NCI-H748 (cell line): ENCODE data around the gene AUTS2.
A peak's percentile ranks its signal among the peaks of the same experiment; 100 is the strongest.

Source experiments
- DNase-seq: peaks from one replicate; lab custom pipeline; 2025; ENCODE audit not compliant: unreplicated experiment; lab: John Stamatoyannopoulos, UW

The AUTS2 gene

DNA sequence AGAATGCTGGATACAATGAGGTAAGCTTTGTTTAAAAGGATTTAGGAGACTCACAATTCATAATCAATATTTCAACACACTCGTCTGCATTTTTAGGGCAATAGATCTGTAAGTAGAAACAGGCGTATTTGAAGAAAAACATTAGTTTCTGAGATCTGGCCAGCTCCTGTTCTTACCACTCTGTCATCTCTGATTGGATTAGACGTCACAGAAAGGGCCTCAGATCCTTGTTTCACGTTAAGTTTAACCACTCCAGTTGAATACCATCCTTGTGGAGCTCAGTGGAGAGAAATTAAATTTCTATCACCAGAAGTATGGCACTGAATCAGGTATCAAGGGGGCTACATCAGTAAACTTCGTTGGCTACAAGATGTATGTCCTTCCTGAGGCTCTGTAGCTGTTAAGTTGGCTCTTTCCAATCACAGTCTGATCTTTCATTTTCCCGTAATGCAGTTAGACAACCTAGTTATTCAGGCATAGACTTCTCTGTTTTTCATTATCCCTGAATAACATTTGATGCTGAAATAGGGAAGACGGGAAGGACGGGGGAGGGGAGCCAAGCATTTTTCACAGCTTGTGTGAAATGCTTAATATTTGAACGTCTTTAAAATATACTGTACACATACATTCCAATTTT, 874.4 kb downstream of the AUTS2 start:
- no peak for DNase-seq

GRCh38 chr7:70474639-70475234, 876.5 kb downstream of the AUTS2 start:
- peak; percentile 11 for DNase-seq

- DNase-seq: no peak
Measured at GRCh38 chr7:70477036-70478010, 879.0 kb downstream of the AUTS2 start.

DNA sequence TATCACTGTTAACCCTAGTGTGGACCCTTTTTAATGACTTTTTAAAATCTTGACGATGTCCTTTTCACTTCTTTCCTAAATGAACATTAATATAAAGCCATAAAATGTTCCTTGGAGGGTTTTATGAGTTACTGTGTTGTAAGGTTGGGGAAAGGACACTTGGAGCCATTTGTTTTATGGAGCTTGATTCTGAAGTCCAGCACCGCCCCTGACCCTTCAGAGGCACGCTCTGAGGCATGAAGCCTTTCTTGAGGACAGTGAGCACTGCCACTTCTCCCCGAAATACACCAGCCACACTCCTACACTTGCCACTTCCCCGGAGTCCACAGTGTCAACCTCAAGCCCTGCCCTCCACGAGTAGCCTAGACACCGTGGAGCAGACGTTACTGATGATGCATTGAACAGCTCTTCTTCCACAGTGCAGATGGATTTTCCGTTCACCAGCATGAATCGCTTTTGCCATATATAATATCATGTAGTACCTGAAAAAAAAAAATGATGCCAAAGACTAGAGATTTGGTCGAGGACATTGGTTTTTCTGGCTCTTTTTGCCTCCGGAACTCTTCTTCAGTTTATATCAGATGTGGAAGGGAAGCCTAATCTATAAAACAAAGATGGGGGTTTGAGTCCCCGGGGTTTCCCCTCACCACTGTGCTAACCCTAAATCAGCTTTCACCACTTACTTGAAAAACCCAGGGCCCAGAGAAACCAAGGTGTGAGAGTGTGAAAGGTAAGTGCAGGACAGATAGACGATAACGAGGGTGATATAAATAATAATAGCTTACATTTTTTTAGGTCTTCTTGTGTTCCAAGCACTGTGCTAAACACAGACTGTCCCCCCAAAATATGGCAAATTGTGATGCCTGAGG, 881.1 kb downstream of the AUTS2 start:
- no peak for DNase-seq

- no peak for DNase-seq
Measured at GRCh38 chr7:70480927-70481569, 882.8 kb downstream of the AUTS2 start.

DNA sequence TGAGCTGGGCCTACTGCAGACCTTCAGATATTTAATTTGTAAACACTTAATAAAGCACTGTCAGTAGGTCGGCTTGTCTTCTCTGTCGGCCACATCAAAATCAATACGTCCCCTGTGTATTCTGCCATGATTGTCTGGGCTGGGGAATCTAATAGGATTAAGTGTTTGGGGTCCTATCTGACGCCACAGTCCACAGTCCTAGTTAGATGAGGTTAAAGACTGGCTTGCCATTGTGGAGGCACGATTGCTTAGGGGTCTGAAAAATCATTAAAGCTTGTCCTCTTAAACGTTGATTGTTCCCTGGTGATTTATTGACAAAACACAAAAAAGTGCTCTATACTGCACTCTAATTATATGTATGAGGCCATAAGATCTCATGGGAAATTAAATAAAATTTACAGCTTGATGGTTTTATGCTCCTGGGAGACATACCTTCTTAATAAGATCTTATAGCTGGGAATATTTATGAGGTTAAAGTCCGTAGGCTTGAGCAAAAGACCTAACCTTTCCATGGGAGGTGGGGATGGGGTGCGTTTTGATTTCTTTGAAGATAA, 883.4 kb downstream of the AUTS2 start:
- no peak for DNase-seq

DNA sequence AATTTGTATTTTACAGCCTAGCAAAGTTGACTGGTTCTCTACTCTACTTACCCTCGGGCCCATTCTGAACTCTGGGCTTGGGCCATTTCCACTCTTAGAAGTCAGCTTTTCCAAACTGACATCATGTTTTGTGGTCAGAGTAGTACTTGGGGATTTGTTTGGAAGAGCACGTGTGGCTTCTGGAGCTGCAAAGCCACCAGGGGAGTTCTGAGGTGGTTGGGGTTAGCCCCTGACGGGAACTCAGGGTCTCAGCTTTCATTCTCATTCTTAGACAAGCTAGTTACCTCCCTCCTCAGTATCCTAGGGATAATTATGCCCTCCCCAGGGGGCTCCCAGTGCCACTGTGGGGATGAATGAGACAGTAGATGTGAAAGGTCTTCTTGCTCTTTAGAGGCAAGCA, 886.0 kb downstream of the AUTS2 start:
- no peak for DNase-seq

DNA sequence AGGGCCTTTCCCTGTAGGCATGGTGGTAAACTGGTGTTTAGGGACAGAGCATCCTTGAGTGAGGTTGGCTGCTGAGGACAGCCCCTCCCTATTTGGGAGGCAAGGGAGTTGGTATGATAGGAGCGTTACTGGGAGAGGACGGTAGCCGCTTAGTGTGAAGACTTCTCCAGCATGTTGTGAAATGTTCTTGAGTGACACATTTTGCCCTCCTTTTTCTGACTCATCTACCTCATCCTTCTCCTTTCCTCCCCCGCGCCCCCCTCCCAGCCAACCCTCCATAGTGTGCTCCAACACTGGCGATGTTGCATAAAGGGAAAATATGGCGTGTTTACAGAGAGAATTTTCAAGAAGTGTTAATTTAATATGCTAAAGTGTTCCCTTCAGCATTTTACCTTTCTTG, 888.7 kb downstream of the AUTS2 start:
- DNase-seq: no peak

DNA sequence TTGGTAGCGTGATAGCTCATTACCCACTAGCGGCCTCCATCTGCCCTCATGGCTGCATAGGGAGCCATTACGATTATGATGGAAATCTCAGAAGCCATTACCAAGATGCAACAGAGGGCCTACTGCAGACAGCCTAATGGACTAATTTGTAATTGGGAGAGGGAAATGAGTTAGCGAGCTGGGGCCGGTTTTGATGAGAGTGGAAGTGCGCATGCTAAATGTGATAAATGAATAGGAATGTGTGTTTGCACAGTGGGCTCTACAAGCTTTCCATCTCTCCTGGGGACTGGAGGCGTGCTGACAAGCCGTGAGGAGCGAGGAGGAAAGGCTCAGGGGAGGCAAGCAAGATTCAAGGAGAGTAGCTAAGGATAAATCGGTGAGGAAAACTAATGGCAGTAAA, 889.2 kb downstream of the AUTS2 start:
- DNase-seq: peak; percentile 68

- no peak for DNase-seq
Measured at GRCh38 chr7:70487886-70488285, 889.6 kb downstream of the AUTS2 start.

DNA sequence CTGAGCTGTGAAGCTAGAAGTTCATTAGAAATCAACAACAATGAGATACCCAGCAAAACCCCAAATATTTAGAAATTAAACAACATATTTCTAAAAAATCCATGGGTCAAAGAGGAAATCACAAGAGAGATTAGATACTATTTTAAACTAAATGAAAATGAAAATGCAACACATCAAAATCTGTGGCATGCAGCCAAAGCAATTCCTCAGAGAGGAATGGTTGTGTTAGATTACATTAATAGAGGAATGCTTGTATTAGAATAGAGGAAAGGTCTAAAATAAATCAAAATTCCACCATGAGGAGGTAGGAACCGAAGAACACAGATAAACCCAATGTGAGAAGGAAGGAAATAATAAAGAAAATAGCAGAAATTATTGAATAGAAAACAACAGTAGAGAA, 891.5 kb downstream of the AUTS2 start:
- DNase-seq: no peak

- DNase-seq: peak; percentile 8
Measured at GRCh38 chr7:70492625-70493024, 894.4 kb downstream of the AUTS2 start.

- no peak for DNase-seq
Measured at GRCh38 chr7:70494225-70495032, 896.2 kb downstream of the AUTS2 start.

GRCh38 chr7:70495033-70495376, 896.7 kb downstream of the AUTS2 start:
- DNase-seq: no peak

GRCh38 chr7:70497793-70498192, 899.5 kb downstream of the AUTS2 start:
- no peak for DNase-seq

- DNase-seq: peak; percentile 21
Measured at GRCh38 chr7:70498232-70498992, 900.1 kb downstream of the AUTS2 start.

DNA sequence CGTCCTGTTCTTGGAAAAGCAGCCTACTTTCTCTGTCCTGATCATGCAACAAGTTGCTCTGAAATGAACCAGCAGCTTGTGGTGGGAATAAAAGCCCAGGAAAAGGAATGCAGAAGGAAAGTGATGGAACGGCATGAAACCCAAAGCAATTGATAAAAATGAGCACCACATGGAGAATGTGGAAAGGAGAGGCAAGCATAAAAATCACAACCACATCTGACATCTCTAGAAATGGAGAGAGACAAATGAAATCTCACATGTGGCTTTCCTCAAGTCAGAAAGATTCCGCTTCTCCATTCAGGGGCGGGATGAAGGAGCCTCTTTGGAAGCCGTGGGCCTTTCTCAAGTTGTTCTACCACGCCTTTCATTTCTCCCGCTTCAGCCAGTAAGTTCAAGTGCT, 902.0 kb downstream of the AUTS2 start:
- no peak for DNase-seq

DNA sequence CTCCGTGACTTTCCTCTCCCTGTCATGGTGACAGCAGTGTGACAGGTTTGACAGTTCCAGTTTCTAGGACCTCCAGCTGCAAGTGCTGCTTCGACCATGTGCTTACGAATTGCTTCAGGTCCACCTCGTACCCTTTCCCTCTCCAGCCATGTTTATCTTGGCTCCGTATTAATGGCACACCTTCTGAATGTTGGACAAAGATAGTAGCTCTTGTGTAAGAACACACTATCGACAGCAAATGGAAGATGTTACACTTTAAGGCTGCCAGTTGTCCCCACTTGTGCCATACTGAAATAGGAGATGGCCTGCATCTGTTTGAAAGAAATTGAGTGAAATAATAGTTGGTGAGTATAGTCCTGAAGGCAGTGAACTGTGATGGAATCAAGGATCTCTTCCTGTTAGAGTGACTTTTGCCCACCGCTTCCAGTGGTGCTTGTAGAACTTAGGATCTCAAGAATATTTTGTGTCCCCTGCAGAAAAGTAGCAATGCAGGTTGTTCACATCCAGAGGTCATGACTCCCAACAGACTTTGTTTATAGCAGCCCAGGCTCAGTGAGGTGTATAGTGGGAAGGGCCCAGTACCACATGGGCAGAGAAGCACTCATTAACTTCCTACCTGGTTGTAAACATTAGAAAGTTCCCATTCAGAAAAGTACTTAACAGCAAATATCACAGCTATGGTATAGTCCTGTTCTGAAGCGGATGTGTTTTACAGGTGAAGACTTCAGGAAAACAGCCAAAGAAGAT, 904.0 kb downstream of the AUTS2 start:
- DNase-seq: no peak
